Inferior parietal cortex (tissue), 1 donor: ENCODE data around the gene SMIM17.
A peak's percentile ranks its signal among the peaks of the same experiment; 100 is the strongest.
"Not testable (repeated sequence)": the region's sequence is repeated elsewhere in the genome, so short reads cannot be mapped to it uniquely, and the experiment has no call there.

Experiments used
- DNase-seq: peaks from one replicate; pipeline ENCODE4 v3.0.0-alpha.2; 2016; ENCODE audit errors: extremely low spot score

Gene SMIM17

DNA sequence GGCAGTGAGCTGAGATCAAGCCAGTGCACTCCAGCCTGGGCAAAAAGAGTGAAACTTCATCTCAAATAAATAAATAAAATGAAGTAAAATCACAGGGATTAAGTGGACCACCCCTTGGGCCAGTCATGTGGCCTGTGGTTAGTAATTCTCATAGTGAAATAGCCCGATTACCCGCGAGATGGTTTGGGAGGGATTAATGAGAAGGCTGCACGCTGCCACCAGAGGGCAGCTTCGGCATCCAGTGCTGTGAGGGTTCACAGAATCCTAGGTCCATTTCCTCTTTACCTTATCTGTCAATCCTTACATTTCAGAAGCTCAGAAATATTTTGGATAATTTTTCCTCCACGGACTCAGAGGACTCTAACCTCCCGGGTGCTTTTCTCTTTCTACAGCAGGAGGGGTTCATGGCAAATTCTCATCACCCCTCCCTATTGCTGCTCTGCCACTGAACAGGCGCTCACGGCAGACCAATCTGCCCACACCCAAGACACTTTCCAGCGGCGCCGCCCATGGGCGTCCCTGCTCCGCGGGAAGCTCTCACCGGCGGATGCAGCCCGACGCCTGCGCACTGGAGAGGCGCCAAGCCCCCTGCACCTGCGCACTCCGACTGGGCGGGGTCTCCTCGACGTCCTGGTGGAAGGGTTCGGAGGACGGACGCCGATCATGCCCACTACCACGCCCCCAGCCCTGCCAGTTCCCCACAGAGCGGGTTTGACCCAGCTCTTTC lies 17.6 kb downstream of the SMIM17 start:
- DNase-seq: peak; percentile 27

DNA sequence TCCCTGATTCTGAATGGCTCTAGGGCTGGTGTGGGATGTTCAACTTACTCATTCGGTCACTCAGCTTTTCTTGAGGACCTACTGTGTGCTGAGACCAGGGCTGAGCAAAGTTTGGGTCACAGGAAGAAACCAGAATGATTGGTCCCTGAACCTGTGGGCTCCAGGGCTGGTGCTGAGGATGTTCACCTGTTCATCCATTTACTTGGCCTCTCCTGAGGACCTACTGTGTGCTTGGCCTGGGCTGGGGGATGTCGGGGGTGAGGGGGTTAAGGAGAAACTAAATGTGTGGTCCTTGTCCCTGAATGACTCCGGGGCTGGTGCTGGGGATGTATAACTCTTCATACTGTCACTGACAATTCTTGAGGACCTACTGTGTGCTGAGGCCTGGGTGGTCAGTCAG lies 18.3 kb downstream of the SMIM17 start:
- no peak for DNase-seq

DNA sequence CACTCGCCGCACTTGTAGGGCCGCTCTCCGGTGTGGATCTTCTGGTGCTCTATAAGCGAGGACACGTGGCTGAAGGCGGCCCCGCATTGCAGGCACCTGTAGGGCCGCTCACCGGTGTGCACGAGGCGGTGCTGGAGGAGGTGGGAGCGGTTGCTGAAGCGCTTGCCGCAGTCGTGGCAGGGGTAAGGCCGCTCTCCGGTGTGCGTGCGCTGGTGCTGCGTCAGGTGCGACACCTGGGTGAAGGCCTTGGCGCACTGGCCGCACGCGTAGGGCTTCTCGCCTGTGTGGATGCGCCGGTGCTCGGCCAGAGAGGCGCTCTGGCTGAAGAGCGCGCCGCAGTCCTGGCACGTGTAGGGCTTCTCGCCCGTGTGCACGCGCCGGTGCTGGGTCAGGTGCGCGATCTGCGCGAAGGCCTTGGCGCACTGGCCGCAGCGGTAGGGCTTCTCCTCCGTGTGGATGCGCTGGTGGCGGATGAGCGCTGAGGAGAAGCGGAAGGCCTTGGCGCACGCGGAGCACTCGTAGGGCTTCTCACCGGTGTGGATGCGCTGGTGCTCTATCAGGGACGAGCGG lies 21.1 kb downstream of the SMIM17 start:
- no peak for DNase-seq

DNA sequence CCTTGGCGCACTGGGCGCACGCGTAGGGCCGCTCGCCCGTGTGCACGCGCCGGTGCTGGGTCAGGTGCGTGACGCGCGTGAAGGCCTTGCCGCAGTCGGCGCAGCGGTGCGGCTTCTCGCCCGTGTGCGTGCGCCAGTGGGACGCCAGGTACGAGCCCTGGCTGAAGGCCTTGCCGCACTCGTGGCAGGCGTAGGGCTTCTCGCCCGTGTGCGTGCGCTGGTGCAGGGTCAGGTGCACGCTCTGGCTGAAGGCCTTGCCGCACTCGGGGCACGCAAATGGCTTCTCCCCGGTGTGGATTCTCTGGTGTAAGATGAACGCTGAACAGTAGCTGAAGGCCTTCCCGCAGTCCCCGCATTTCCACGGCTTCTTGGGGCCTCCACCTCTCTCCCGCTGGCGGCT lies 21.6 kb downstream of the SMIM17 start:
- DNase-seq: no peak

DNA sequence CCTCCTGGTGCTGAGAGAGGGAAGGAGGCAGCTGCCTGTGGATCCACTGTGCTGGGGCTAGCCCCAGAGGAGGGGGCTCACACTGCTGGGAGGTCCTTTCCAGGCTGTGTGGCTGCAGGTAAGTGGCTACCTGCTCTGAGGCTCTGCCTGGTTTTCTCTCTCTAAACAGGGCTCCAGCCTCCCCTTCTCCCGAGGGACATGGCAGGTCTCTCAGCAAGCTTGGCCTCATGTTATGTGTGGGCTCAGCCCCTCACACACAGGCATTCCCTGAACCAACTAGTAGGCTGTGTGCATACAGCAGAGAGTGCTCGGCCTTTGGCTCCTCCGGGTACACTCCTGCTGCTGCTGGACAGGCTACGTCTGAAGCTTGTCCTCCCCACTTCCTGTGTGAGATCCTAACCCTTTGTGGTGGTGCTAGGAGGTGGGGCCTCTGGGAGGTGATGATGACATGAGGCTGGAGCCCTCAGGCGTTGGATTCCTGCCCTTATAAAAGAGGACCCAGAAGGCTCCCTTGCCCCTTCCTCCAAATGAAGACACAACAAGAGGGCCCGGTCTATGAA lies 24.4 kb downstream of the SMIM17 start:
- no peak for DNase-seq

DNA sequence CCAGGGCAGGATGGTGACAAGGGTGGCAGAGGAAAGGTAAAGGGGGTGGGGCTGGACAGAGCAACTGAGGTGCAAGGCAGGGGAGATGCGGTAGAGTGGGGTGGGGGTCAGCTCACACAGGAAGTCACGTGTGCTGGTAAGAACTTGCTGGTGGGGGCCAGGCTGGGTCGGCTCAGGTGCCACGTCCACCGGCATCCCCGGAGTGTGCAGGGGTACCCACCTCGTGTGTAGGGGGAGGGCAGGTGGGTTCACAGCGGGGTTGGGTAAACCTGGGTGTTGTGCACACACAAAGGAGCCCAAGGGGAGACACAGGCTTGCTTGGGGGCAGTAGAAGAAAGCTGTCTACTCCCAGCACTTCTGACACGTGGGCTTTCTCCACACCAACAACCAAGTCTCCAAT lies 25.7 kb downstream of the SMIM17 start:
- DNase-seq: no peak

DNA sequence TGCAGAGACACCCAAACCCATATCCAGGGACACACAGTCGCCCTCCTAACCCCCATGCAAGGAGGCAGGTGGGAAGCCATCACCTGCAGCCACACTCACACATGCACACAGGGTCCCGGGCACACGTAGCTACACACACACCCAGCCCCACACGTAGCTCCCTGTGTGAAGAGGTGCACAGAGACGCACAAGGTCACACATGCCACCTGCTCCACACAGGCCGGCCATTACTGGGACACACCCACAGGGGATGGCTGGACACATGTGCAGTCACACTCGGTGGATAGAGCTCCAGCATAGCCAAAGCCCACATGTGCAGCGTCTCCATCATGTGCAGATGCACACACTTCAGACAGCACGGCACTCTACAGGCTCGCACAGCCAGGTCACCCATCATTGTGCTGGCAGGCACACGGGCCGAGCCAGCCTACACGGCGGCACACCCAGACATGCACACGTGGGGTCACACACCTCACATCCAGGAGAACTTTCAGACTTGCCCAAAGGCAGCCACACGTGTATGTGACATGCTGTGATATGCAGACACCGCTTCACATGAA lies 27.5 kb downstream of the SMIM17 start:
- DNase-seq: no peak

DNA sequence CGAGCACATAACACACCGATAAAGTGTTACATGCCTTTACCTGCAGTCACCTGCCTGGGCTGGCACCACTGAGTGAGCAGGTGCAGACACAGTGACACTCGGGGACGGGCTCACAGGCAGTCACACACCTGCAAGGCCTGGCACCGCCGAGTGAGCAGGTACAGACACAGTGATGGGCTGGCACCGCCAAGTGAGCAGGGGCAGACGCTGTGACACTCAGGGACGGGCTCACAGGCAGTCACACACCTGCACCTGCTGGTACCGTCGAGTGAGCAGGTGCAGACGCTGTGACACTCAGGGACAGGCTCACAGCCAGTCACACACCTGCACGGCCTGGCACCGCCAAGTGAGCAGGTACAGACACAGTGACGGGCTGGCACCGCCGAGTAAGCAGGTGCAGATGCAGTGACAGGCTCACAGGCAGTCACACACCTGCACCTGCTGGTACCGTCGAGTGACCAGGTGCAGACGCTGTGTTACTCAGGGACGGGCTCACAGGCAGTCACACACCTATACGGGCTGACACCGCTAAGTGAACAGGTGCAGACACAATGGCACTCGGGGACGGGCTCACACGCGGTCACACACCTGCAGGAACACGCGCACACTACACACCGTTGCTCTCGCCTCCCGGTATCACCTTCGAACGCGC lies 28.1 kb downstream of the SMIM17 start:
- DNase-seq: no peak

DNA sequence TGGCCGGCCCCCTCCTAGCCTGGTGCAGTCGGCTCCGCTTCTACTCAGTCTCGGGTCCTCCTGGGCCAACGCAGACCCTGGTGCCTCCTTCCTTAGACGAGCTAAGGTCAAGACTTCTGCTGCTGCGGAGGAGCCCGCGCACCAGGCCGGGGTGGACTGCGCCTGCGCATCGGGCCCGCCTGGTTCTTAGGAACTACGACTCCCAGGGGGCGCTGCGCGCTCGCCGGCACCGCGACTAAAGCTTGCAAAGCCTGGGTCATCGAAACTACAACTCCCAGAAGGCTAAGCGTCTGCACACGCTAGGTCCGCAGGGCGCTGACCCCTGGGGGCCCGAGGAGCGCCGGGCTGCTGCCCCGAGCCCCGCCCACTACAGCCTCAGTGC lies 28.6 kb downstream of the SMIM17 start, which contains the start of gene ZNF835:
ZNF835 (minus strand) TSS at position 145 of the 382 bp plus-strand sequence. CDS start 6,559 bp downstream, outside the sequence.
- DNase-seq: peak; percentile 94

DNA sequence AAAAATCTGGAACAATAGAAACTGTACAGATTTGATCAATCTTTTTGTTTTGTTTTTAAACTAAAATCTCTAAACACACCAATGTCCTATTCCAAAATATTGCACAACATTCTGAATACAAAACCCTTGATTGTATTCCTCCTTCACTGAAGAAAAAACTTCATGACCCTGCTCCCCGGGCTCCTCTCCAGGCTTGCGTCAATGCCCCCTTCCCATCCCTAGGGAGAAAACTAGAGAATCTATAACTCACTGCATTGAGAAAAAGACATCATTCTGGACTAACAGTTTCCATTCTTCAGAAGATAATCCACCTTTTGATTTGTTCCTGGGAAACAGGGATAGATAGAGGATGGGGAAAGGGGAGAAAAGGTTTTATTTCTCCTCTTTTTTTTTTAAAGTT lies 29.7 kb downstream of the SMIM17 start:
- DNase-seq: not testable (repeated sequence)

DNA sequence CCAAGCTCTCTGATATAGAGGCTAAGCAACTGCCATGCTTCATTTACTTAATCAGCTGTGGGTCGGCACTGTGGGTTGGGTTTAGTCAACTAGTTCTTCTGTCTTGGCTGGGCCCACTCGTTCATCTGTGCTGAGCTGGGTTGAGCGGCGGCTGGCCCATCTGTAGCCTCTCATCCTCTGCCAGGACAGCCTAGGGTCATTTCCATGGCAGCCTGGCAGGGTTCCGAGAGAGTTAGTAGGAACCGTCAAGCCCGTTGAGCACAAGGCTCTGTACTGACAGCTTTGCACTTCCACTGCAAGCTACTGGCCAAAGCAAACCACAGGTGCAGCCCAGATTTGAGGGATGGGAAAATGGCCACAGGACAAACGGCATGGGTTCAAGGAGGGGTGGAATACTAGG lies 35.2 kb downstream of the SMIM17 start:
- no peak for DNase-seq

DNA sequence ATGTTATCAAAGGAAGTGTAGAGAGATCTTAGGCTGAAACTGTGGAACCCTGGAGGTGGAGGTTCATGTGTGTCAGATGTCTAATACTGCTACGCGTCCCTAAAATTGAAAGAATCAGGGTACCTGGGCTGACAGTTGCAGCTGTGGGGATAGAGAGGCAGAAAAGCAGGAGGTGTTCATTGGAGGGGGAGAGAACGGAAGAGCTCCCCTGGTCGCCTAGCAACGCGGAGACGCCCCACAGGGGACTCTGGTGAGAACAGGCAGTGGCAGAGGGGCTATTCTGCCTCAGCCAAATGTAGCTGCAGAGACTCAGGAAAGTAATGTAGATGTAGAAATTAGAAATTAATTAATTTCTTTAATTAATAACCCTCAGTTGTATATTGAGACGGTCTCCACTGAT lies 38.7 kb downstream of the SMIM17 start:
- DNase-seq: no peak

DNA sequence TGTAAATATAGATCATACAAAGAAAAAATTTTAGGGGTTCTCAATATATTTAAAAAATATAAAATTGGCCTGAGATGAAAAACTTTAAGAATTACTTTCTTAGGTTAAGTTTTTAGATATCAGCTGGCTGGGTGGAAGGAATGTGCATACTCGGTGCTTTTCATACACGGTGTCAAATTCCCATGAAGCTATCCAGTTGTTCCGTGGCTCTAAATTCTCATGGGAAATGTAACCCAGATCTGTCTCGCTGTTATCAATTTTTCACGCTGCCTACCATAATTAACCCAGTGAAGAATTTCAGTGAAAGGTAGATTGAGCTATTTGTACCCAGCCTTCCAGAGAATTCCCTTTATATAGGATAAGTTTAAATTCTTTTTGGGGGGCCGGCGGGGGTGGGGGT lies 40.2 kb downstream of the SMIM17 start:
- DNase-seq: no peak

DNA sequence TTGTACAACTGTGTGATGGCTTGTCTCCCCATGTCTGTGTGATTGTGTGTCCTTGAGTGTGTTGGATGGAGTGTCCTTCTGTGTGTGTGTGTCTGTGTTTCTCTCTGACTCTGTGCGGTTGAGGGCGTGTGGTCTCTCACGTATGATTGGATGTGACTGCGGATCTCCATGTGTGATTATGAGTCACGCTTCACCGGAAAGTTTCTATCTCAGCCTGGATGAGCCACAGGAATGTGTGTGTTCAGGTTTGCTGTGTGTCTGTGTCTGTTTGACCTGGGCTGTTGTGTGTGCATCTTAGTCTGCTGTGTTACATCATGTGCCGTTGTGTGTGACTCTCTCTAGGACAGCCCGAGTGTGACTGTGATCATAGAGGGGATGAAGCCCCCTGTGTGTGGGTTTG lies 44.1 kb downstream of the SMIM17 start:
- no peak for DNase-seq

DNA sequence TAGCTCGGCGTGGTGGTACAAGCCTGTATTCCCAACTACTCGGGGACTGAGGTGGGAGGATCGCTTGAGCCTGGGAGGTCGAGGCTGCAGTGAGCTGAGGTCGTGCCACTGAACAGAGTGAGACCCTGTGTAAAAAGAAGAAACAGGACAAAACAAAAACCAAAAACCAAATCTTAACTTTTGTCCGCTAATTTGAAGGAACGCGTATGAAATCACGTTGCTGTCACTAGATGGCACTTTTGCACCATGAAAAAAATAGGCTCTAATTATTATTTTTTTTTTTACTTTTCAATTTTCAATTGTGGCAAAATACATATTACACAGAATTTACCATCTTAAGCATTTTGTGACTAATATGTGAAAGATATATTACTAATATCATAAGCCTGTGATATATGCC lies 46.2 kb downstream of the SMIM17 start:
- no peak for DNase-seq

DNA sequence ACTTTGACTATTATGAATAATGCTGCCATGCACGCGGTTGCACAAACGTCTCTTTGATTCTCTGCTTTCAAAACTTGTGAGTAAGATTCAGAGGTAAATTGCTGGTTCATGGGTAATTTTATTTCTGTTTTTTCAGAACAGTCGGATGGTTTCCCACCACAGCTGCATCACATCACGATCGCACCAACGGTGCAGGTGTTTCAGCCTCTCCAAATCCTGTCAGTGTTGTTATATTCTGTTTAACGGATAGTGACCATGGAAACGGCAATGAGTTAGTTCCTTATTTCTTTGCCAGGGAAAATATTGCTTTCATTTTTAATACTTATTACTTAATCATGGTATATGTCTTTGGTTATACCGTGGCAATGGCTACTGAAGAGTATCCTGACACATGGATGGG lies 47.7 kb downstream of the SMIM17 start:
- no peak for DNase-seq

DNA sequence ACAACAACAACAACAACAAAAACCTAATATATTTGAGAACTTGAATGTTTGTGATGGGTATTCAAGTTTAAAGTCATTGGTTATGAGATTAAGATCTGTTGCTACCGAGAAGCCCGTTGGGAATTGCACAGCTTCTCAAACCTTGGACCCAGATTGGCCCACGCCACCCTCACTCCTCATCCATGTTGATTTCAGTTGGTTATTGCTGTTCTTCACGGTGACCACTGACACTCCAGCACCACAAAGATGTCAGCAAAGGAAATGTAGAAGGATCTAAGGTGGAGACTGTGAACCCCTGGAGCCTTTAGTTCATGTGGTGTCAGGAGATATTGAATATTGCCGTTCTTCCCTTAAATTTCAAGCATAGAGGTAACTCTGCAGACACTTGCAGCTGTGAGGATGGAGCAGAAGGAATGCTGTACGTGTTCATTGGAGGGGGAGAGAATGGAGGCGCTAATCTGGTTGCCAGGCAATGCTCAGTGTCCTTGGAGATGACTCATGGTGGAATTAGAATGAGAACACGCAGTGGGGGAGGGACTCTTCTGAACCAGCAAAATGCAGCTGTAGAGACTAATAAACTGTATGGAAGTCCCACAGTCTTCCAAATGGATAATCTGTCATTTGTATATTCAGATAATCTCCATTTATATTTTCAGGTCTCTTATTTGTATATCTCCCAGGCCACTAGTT lies 49.4 kb downstream of the SMIM17 start:
- peak; percentile 87 for DNase-seq

DNA sequence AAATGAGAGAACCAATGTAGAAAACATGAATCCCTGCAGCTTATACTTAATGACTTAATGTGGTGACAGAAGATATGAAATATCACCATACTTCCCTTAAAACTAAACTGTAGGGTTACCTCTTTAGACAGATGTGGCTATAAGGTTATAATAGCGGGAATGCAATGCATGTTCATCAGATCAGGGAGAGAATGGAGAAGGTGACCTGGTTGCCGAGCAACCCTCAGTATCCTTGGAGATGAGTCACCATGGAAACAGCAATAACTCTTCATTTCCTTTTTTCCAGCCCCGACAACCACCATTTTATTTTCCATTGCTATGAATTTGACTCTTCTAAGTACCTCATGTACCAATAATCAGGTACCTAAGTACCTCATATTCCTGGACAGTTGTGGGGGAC lies 56.6 kb downstream of the SMIM17 start:
- no peak for DNase-seq

DNA sequence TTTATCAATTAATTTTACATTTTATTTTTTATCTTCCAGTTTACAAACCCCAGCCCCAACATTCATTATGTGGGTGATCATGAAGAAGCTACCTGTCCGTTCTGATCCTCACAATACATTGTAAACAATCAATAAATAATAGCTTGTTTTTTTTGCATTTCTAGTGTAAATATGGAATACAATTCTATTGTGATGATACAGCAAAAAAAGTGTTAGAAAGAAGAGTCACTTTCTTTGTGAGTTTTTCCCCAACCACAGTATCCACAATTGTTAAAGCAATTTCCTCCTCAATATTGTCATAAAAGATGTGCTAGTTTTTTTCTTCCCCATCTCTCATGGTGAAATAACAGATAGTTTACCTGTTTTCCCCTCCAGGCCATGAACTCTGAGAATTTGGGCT lies 58.9 kb downstream of the SMIM17 start:
- DNase-seq: no peak

DNA sequence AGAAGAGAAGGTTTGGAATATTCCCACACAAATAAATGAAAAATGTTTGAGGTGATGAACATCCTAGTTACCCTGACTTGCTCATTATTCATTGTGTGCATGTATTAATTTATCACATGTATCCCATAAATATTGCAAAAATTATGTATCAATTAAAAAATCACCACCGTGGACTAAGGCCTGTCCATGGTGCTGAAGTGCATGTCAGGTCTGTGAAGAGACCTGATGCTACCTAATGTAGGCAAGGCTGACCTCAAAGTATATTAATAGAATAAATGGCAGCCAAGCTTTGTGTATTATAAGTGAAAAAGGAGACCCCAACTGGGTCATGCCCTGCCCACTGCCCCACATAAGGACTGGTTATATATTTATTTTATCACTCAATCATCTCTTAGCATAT lies 63.0 kb downstream of the SMIM17 start:
- DNase-seq: no peak
